ENCODE measurements around the gene KLC3. TPM values are rescaled to one million over a fixed set of nuclear protein-coding genes. Genes with fewer than 3 reads are reported as not detected.

Gene KLC3
- total RNA-seq, 2 experiments from 2014 or later, result not detected

- ATAC-seq, result no peak
- Mint-ChIP-seq H3K4me1 (no peaks in the 10 kb centered on the region), H3K4me3 (no peak overlapping the region)
These were observed 45.1 kb downstream of the KLC3 start for GRCh38 chr19:45385392-45386221.

GRCh38 chr19:45391346-45391745 is 50.8 kb downstream of the KLC3 start:
- DNase-seq, result no peak
- Mint-ChIP-seq H3K27me3 (peaks cover 23% of the 10 kb centered on the region), H3K4me3 (no peak overlapping the region), H3K9me3 (ENCODE audit: low read depth) (no peaks in the 10 kb centered on the region), H3K4me1 (peaks cover 2% of the 10 kb centered on the region), H3K36me3 (no peaks in the 10 kb centered on the region), H3K27ac (no peak overlapping the region)
- CTCF ChIA-PET, result no interaction called here
- ATAC-seq, result no peak

More at GRCh38 chr19:45385392-45386221, 45.1 kb downstream of the KLC3 start:
- Mint-ChIP-seq H3K27ac (no peak overlapping the region), H3K36me3 (no peaks in the 10 kb centered on the region), H3K27me3 (peaks cover 33% of the 10 kb centered on the region), H3K9me3 (ENCODE audit: low read depth) (no peaks in the 10 kb centered on the region)
- CTCF ChIA-PET, result no interaction called here
- DNase-seq, result no peak

- peaks cover 2% of the 10 kb centered on the region for H3K4me1 Mint-ChIP-seq
- no peaks in the 10 kb centered on the region for H3K9me3 Mint-ChIP-seq (ENCODE audit: low read depth)
- peaks cover 22% of the 10 kb centered on the region for H3K27me3 Mint-ChIP-seq
- no peak overlapping the region for H3K27ac Mint-ChIP-seq
- H3K4me3 Mint-ChIP-seq, result no peak overlapping the region
- H3K36me3 Mint-ChIP-seq, result no peaks in the 10 kb centered on the region
- DNase-seq (no peak), ATAC-seq (no peak)
- CTCF ChIA-PET, result no interaction called here
These were observed 51.5 kb downstream of the KLC3 start for GRCh38 chr19:45391871-45392665.

GRCh38 chr19:45395821-45396617 is 55.5 kb downstream of the KLC3 start:
- peaks cover 26% of the 10 kb centered on the region for H3K27me3 Mint-ChIP-seq
- no peak for DNase-seq
- H3K27ac Mint-ChIP-seq, result no peak overlapping the region
- CTCF ChIA-PET, result interaction anchor here (0.5 to 0.7 kb wide), 2 partner anchors 9 to 289 kb away, joined by 3 read pairs; partner anchors contain the start of gene PPP1R13L
- no peaks in the 10 kb centered on the region for H3K36me3 Mint-ChIP-seq
- no peak for ATAC-seq
- no peak overlapping the region for H3K4me3 Mint-ChIP-seq
- H3K4me1 Mint-ChIP-seq, result peaks cover 9% of the 10 kb centered on the region
- no peaks in the 10 kb centered on the region for H3K9me3 Mint-ChIP-seq (ENCODE audit: low read depth)

- CTCF ChIA-PET, result interaction anchor here (1.5 to 5.0 kb wide), 2 partner anchors 39 to 79 kb away, joined by 4 to 44 read pairs; no protein-coding TSS in a partner anchor
- peaks cover 56% of the 10 kb centered on the region for H3K27me3 Mint-ChIP-seq
- H3K4me1 Mint-ChIP-seq, result peaks cover 27% of the 10 kb centered on the region
- no peaks in the 10 kb centered on the region for H3K36me3 Mint-ChIP-seq
- H3K9me3 Mint-ChIP-seq (ENCODE audit: low read depth), result no peaks in the 10 kb centered on the region
- no peak for ATAC-seq
- no peak overlapping the region for H3K27ac Mint-ChIP-seq
- H3K4me3 Mint-ChIP-seq, result no peak overlapping the region
- DNase-seq, result no peak
These were observed 59.6 kb downstream of the KLC3 start for GRCh38 chr19:45400192-45400591.

Other genes with a start within 250 kb of the KLC3 start
- 10 to 100 TPM; 18.7 to 30.0 TPM for gene PPP1R37, start 247.6 kb upstream of the KLC3 start, total RNA-seq
- gene NKPD1, start 179.8 kb upstream of the KLC3 start, total RNA-seq, result under 1 TPM; 0.14 to 0.18 TPM
- 10 to 100 TPM; 50.3 to 50.6 TPM for gene TRAPPC6A, start 162.5 kb upstream of the KLC3 start, total RNA-seq
- 10 to 100 TPM; 15.7 to 17.6 TPM for gene BLOC1S3, start 162.0 kb upstream of the KLC3 start, total RNA-seq
- gene EXOC3L2, start 95.3 kb upstream of the KLC3 start, total RNA-seq, result not detected
- gene MARK4, start 89.5 kb upstream of the KLC3 start, total RNA-seq, result 10 to 100 TPM; 25.9 to 29.4 TPM
- gene CKM, start 17.9 kb upstream of the KLC3 start, total RNA-seq, result not detected
- gene ERCC2, start 29.8 kb downstream of the KLC3 start, total RNA-seq, result 10 to 100 TPM; 26.1 to 26.8 TPM
- gene PPP1R13L, start 64.3 kb downstream of the KLC3 start, total RNA-seq, result 10 to 100 TPM in 1 of 2 experiments, 1 to 10 TPM in 1; 6.4 to 11.7 TPM
- 10 to 100 TPM in 1 of 2 experiments, 1 to 10 TPM in 1; 8.9 to 12.2 TPM for gene POLR1G, start 65.9 kb downstream of the KLC3 start, total RNA-seq
- gene ERCC1, start 83.2 kb downstream of the KLC3 start, total RNA-seq, result 10 to 100 TPM; 62.5 to 73.4 TPM
- gene FOSB, start 127.2 kb downstream of the KLC3 start, total RNA-seq, result 10 to 100 TPM in 1 of 2 experiments, 1 to 10 TPM in 1; 5.6 to 98.6 TPM
- 1 to 10 TPM; 3.1 to 4.3 TPM for gene RTN2, start 156.3 kb downstream of the KLC3 start, total RNA-seq
- 1 to 10 TPM; 4.3 to 4.5 TPM for gene PPM1N, start 157.7 kb downstream of the KLC3 start, total RNA-seq
- gene VASP, start 166.7 kb downstream of the KLC3 start, total RNA-seq, result 100 to 1,000 TPM; 223 to 308 TPM
- gene OPA3, start 244.1 kb downstream of the KLC3 start, total RNA-seq, result 10 to 100 TPM; 13.4 to 16.7 TPM